ENCODE results near the gene OXCT1.

Gene OXCT1

DNA sequence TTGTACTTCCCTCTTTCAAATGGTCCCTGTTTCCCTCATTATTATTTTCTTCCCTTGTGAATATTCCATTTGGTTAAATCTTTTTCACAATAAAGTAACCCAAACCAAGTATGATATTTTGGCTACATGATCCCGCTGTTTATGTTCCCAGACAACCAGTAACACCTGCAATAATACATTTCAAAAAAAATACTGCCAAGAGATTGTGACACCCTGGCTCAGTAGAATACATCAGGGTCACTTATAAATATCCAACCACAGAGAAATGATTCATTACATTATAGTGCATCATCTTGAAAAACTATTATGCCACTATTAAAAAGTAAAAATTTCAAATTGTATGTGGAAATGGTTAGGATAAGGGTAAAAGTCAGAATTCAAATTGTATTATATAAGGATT is 7.2 kb upstream of the OXCT1 start:
- no peaks in the 10 kb centered on the region for H3K79me1 ChIP-seq (ENCODE audit: low read length)
- no peak overlapping the region for H3K18ac ChIP-seq (ENCODE audit: low read length)
- no peaks in the 10 kb centered on the region for H3K27me3 ChIP-seq (ENCODE audit: insufficient read depth, low read length, poor library complexity)
- no peaks in the 10 kb centered on the region for H3K79me2 ChIP-seq (ENCODE audit: control insufficient read depth, insufficient read depth, low read length)
- no peak overlapping the region for H3K23ac ChIP-seq (ENCODE audit: low read length)
- no peaks in the 10 kb centered on the region for H3K4me1 ChIP-seq (ENCODE audit: control insufficient read depth, low read depth, low read length)
- H4K5ac ChIP-seq (ENCODE audit: low read length), result no peak overlapping the region
- H2BK120ac ChIP-seq (ENCODE audit: low read depth, low read length), result no peak overlapping the region
- H3K4me3 ChIP-seq (ENCODE audit: low read length), result no peak overlapping the region
- H3K36me3 ChIP-seq (ENCODE audit: control insufficient read depth, insufficient read depth, low read length), result no peaks in the 10 kb centered on the region
- no peak overlapping the region for H3K4me2 ChIP-seq (ENCODE audit: low read length)
- H2BK15ac ChIP-seq (replicated peaks; ENCODE audit: low read depth), result no peak overlapping the region
- no peak overlapping the region for H2BK5ac ChIP-seq (ENCODE audit: low read length)
- no peak overlapping the region for H3K4ac ChIP-seq (ENCODE audit: low read depth, low read length)
- H3K27ac ChIP-seq (ENCODE audit: low read depth, low read length), result no peak overlapping the region
- no peak overlapping the region for H4K8ac ChIP-seq (ENCODE audit: low read depth, low read length)
- no peak overlapping the region for H2AK5ac ChIP-seq (ENCODE audit: low read length)
- no CpG with 5 or more reads among the region's 1 CpG for WGBS (ENCODE audit: extremely low coverage, insufficient coverage, low lambda C conversion rate)
- no peak overlapping the region for H3K9ac ChIP-seq (ENCODE audit: low read length)
- no peak for DNase-seq
- H3K56ac ChIP-seq (ENCODE audit: low read length), result no peak overlapping the region

DNA sequence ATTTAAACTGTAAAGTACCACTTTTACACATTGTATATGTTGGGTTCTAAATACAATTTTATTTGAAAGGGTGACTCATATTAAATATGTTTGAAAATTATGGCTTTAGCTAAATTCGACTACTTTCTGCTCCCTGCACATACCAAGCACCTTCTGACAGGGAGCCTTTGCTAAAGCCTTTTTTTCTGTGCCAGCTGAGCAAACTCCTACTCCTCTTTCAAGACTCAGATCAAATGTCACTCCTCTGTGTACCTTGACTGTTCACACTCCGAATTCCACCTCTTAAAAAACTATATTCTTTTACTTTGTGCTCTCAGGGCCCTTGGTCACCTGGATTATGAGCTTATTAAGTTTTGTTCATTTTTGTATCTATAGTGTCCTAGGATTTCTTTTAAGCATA is 6.5 kb upstream of the OXCT1 start:
- no peaks in the 10 kb centered on the region for H3K36me3 ChIP-seq (ENCODE audit: control insufficient read depth, insufficient read depth, low read length)
- H2BK120ac ChIP-seq (ENCODE audit: low read depth, low read length), result no peak overlapping the region
- no peak overlapping the region for H4K8ac ChIP-seq (ENCODE audit: low read depth, low read length)
- no peak overlapping the region for H2BK15ac ChIP-seq (replicated peaks; ENCODE audit: low read depth)
- H3K9ac ChIP-seq (ENCODE audit: low read length), result no peak overlapping the region
- no peaks in the 10 kb centered on the region for H3K79me2 ChIP-seq (ENCODE audit: control insufficient read depth, insufficient read depth, low read length)
- no peak overlapping the region for H2BK5ac ChIP-seq (ENCODE audit: low read length)
- H3K27ac ChIP-seq (ENCODE audit: low read depth, low read length), result no peak overlapping the region
- H3K79me1 ChIP-seq (ENCODE audit: low read length), result no peaks in the 10 kb centered on the region
- no peaks in the 10 kb centered on the region for H3K27me3 ChIP-seq (ENCODE audit: insufficient read depth, low read length, poor library complexity)
- no peak overlapping the region for H3K56ac ChIP-seq (ENCODE audit: low read length)
- H3K4ac ChIP-seq (ENCODE audit: low read depth, low read length), result no peak overlapping the region
- no peak overlapping the region for H3K23ac ChIP-seq (ENCODE audit: low read length)
- no CpG with 5 or more reads among the region's 2 CpGs for WGBS (ENCODE audit: extremely low coverage, insufficient coverage, low lambda C conversion rate)
- H3K4me2 ChIP-seq (ENCODE audit: low read length), result no peak overlapping the region
- H4K5ac ChIP-seq (ENCODE audit: low read length), result no peak overlapping the region
- H3K18ac ChIP-seq (ENCODE audit: low read length), result no peak overlapping the region
- H3K4me3 ChIP-seq (ENCODE audit: low read length), result no peak overlapping the region
- no peak for DNase-seq
- no peaks in the 10 kb centered on the region for H3K4me1 ChIP-seq (ENCODE audit: control insufficient read depth, low read depth, low read length)
- no peak overlapping the region for H2AK5ac ChIP-seq (ENCODE audit: low read length)

DNA sequence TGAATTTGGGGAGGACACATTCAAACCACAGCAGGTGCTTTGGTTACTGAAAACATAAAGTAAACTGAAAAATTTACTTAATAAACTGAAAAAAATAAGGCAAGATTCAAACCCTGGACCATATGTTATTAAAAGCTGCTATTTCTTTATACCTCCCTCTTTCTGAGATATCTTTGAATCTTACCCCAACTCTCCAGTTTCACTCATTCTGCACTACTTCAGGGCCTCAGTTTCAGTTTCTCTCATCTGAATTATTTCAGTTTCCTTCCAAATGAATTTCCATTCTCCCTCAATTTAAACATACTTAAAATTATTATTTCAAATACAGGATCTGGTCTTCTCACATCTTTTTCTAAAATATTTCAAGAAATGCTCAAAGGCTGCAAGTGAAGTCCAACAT is 4.9 kb upstream of the OXCT1 start:
- H3K4me1 ChIP-seq (ENCODE audit: control insufficient read depth, low read depth, low read length), result peaks cover 3% of the 10 kb centered on the region
- no peaks in the 10 kb centered on the region for H3K79me1 ChIP-seq (ENCODE audit: low read length)
- no peak overlapping the region for H3K27ac ChIP-seq (ENCODE audit: low read depth, low read length)
- H3K4me3 ChIP-seq (ENCODE audit: low read length), result no peak overlapping the region
- no peaks in the 10 kb centered on the region for H3K79me2 ChIP-seq (ENCODE audit: control insufficient read depth, insufficient read depth, low read length)
- no peak overlapping the region for H3K4ac ChIP-seq (ENCODE audit: low read depth, low read length)
- no peak overlapping the region for H3K23ac ChIP-seq (ENCODE audit: low read length)
- H3K27me3 ChIP-seq (ENCODE audit: insufficient read depth, low read length, poor library complexity), result peaks cover 2% of the 10 kb centered on the region
- no peak overlapping the region for H2BK15ac ChIP-seq (replicated peaks; ENCODE audit: low read depth)
- H2BK120ac ChIP-seq (ENCODE audit: low read depth, low read length), result no peak overlapping the region
- no peak overlapping the region for H3K18ac ChIP-seq (ENCODE audit: low read length)
- no peak overlapping the region for H4K8ac ChIP-seq (ENCODE audit: low read depth, low read length)
- no peaks in the 10 kb centered on the region for H3K36me3 ChIP-seq (ENCODE audit: control insufficient read depth, insufficient read depth, low read length)
- no peak overlapping the region for H2AK5ac ChIP-seq (ENCODE audit: low read length)
- no peak overlapping the region for H2BK5ac ChIP-seq (ENCODE audit: low read length)
- H3K56ac ChIP-seq (ENCODE audit: low read length), result no peak overlapping the region
- no peak overlapping the region for H3K9ac ChIP-seq (ENCODE audit: low read length)
- no peak overlapping the region for H4K5ac ChIP-seq (ENCODE audit: low read length)
- H3K4me2 ChIP-seq (ENCODE audit: low read length), result no peak overlapping the region
- DNase-seq, result no peak

DNA sequence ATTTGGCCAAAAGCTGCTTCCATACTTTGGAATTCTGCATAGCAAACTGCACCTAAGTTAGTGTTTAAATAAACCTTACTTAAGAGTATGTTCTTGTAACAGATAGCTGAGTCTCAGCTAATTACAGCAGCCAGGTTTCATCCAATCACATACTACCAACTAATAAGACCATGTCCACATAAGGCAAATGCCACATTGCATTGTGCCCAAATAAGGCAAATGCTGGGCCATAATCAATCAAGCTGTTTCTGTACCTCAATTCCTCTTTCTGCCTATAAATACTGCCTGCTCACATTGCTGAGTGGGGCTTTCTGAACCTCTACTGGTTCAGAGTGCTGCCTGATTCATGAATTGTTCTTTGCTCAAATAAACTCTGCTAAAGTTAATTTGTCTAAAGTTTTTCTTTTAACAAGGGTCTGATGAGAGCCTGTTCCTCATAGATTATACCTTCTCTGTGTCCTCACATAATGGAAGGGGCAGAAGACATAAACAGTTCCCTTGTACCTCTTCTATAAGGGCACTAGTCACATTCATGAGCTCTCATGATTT is 4.4 kb upstream of the OXCT1 start:
- Histone ChIP-seq H2AK5ac (ENCODE audit: low read length) (no peak overlapping the region), H3K79me2 (ENCODE audit: control insufficient read depth, insufficient read depth, low read length) (no peaks in the 10 kb centered on the region), H3K27me3 (ENCODE audit: insufficient read depth, low read length, poor library complexity) (peaks cover 2% of the 10 kb centered on the region), H3K4ac (ENCODE audit: low read depth, low read length) (no peak overlapping the region), H2BK120ac (ENCODE audit: low read depth, low read length) (no peak overlapping the region), H3K9ac (ENCODE audit: low read length) (no peak overlapping the region), H3K56ac (ENCODE audit: low read length) (no peak overlapping the region), H3K36me3 (ENCODE audit: control insufficient read depth, insufficient read depth, low read length) (no peaks in the 10 kb centered on the region), H2BK15ac (replicated peaks; ENCODE audit: low read depth) (no peak overlapping the region), H3K4me3 (ENCODE audit: low read length) (no peak overlapping the region), H3K27ac (ENCODE audit: low read depth, low read length) (no peak overlapping the region), H3K79me1 (ENCODE audit: low read length) (no peaks in the 10 kb centered on the region), H3K18ac (ENCODE audit: low read length) (no peak overlapping the region), H2BK5ac (ENCODE audit: low read length) (no peak overlapping the region), H4K5ac (ENCODE audit: low read length) (no peak overlapping the region), H4K8ac (ENCODE audit: low read depth, low read length) (no peak overlapping the region), H3K23ac (ENCODE audit: low read length) (no peak overlapping the region), H3K4me1 (ENCODE audit: control insufficient read depth, low read depth, low read length) (peaks cover 3% of the 10 kb centered on the region), H3K4me2 (ENCODE audit: low read length) (no peak overlapping the region)
- no peak for DNase-seq

DNA sequence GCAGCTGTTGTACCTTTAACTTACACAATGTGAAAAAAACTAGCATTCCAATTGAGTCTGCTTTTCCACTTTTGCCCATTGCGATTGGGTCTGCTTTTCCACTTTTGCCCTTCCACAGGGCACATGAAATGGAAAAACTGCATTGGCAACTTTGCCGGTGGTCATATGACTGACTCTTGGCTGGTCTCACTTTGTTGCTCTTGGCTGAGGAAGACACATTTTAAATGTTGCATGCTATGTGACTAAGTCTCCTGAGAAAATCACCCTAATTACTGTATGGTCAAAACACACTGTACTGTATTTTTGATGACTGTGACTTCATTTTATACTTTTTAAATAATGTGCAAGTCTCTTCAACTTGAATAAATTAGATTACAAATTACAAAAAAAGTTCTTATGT is 1.6 kb upstream of the OXCT1 start:
- H2BK120ac ChIP-seq (ENCODE audit: low read depth, low read length), result no peak overlapping the region
- H3K4me1 ChIP-seq (ENCODE audit: control insufficient read depth, low read depth, low read length), result peaks cover 4% of the 10 kb centered on the region
- H2AK5ac ChIP-seq (ENCODE audit: low read length), result no peak overlapping the region
- H3K23ac ChIP-seq (ENCODE audit: low read length), result no peak overlapping the region
- H3K18ac ChIP-seq (ENCODE audit: low read length), result no peak overlapping the region
- WGBS (ENCODE audit: extremely low coverage, insufficient coverage, low lambda C conversion rate), result no CpG with 5 or more reads among the region's 2 CpGs
- H3K4ac ChIP-seq (ENCODE audit: low read depth, low read length), result no peak overlapping the region
- H3K27me3 ChIP-seq (ENCODE audit: insufficient read depth, low read length, poor library complexity), result peaks cover 2% of the 10 kb centered on the region
- H2BK5ac ChIP-seq (ENCODE audit: low read length), result no peak overlapping the region
- no peak overlapping the region for H3K9ac ChIP-seq (ENCODE audit: low read length)
- H3K79me1 ChIP-seq (ENCODE audit: low read length), result no peaks in the 10 kb centered on the region
- no peaks in the 10 kb centered on the region for H3K36me3 ChIP-seq (ENCODE audit: control insufficient read depth, insufficient read depth, low read length)
- H3K56ac ChIP-seq (ENCODE audit: low read length), result no peak overlapping the region
- no peak for DNase-seq
- H3K27ac ChIP-seq (ENCODE audit: low read depth, low read length), result no peak overlapping the region
- H4K5ac ChIP-seq (ENCODE audit: low read length), result no peak overlapping the region
- H2BK15ac ChIP-seq (replicated peaks; ENCODE audit: low read depth), result no peak overlapping the region
- no peak overlapping the region for H3K4me3 ChIP-seq (ENCODE audit: low read length)
- no peak overlapping the region for H4K8ac ChIP-seq (ENCODE audit: low read depth, low read length)
- no peaks in the 10 kb centered on the region for H3K79me2 ChIP-seq (ENCODE audit: control insufficient read depth, insufficient read depth, low read length)
- no peak overlapping the region for H3K4me2 ChIP-seq (ENCODE audit: low read length)

DNA sequence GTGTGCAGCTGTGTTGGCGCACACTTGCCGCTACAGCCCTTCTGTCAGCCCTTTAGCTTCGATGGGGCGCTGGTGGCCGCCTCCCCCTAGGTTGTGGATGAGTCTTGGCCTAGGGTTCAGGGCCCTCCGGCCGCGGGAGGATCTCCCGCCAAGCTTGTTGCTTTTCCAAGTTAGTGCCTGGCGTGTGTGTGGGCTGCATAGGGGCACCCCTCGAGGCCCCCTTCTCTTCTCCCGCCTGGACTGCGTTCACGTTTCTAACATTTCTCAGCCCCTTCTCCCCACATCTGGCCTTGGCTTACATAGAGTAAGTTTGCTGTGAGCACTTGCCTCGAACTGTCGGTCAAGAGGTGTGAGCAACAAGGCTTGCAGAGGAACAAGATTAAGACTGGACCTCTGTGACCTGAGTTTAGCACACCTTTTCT is 413 bp upstream of the OXCT1 start:
- no peak overlapping the region for H3K23ac ChIP-seq (ENCODE audit: low read length)
- no peak overlapping the region for H2BK15ac ChIP-seq (replicated peaks; ENCODE audit: low read depth)
- H2BK120ac ChIP-seq (ENCODE audit: low read depth, low read length), result no peak overlapping the region
- H3K18ac ChIP-seq (ENCODE audit: low read length), result no peak overlapping the region
- H4K5ac ChIP-seq (ENCODE audit: low read length), result no peak overlapping the region
- peaks cover 2% of the 10 kb centered on the region for H3K27me3 ChIP-seq (ENCODE audit: insufficient read depth, low read length, poor library complexity)
- no peak for DNase-seq
- H3K79me2 ChIP-seq (ENCODE audit: control insufficient read depth, insufficient read depth, low read length), result no peaks in the 10 kb centered on the region
- no peak overlapping the region for H2AK5ac ChIP-seq (ENCODE audit: low read length)
- H3K79me1 ChIP-seq (ENCODE audit: low read length), result no peaks in the 10 kb centered on the region
- no peak overlapping the region for H4K8ac ChIP-seq (ENCODE audit: low read depth, low read length)
- H3K56ac ChIP-seq (ENCODE audit: low read length), result peak overlapping the region; percentile 90
- H3K4me1 ChIP-seq (ENCODE audit: control insufficient read depth, low read depth, low read length), result peaks cover 4% of the 10 kb centered on the region
- no peak overlapping the region for H3K4ac ChIP-seq (ENCODE audit: low read depth, low read length)
- H3K4me2 ChIP-seq (ENCODE audit: low read length), result peak overlapping the region; percentile 78
- no CpG with 5 or more reads among the region's 16 CpGs for WGBS (ENCODE audit: extremely low coverage, insufficient coverage, low lambda C conversion rate)
- H3K4me3 ChIP-seq (ENCODE audit: low read length), result peak overlapping the region; percentile 5
- H3K9ac ChIP-seq (ENCODE audit: low read length), result peak overlapping the region; percentile 73
- H2BK5ac ChIP-seq (ENCODE audit: low read length), result no peak overlapping the region
- no peak overlapping the region for H3K27ac ChIP-seq (ENCODE audit: low read depth, low read length)
- H3K36me3 ChIP-seq (ENCODE audit: control insufficient read depth, insufficient read depth, low read length), result no peaks in the 10 kb centered on the region
